ENCODE data around the gene C2CD4A. TPM values are rescaled to one million over a fixed set of nuclear protein-coding genes. Genes with fewer than 3 reads are reported as not detected.

Gene C2CD4A
- total and polyA plus RNA-seq, 4 donors = under 0.01 to 0.02 TPM; not detected in 2

GRCh38 chr15:62104846-62105245, 38.1 kb downstream of the C2CD4A start:
- TF ChIP-seq JUND (IDR thresholded peaks at IDR 0.05) (no peak), EGR1 (IDR thresholded peaks at IDR 0.05; ENCODE audit: low read depth in 2 of 2) (no peak), HNF4A (conservative IDR thresholded peaks at IDR 0.05) (no peak), ATF3 (IDR thresholded peaks at IDR 0.05) (no peak), TAF1 (conservative IDR thresholded peaks at IDR 0.05) (no peak), ZBTB33 (IDR thresholded peaks at IDR 0.05) (no peak), RAD21 (IDR thresholded peaks at IDR 0.05) (no peak), YY1 (IDR thresholded peaks at IDR 0.05) (no peak), FOXA2 (IDR thresholded peaks at IDR 0.05) (no peak), SP1 (IDR thresholded peaks at IDR 0.05) (no peak), GABPA (IDR thresholded peaks at IDR 0.05 in 1 of 2, conservative IDR thresholded peaks at IDR 0.05 in 1 of 2) (no peak), NR2F2 (IDR thresholded peaks at IDR 0.05) (no peak), REST (IDR thresholded peaks at IDR 0.05) (no peak), CTCF (IDR thresholded peaks at IDR 0.05; ENCODE audit: low read depth, low read length, missing input control) (no peak), FOXA1 (IDR thresholded peaks at IDR 0.05) (no peak), RXRA (IDR thresholded peaks at IDR 0.05) (no peak)
- Histone ChIP-seq H3K4me1 (ENCODE audit: control insufficient read depth in 4 of 4, insufficient read depth in 4 of 4, low read length in 3 of 4) (peaks cover 0 to 4% (median 2%) of the 10 kb centered on the region in 4 donors), H3K4me3 (ENCODE audit: low read depth in 1 of 3, low read length in 3 of 3) (no peak overlapping the region), H3K9ac (ENCODE audit: low read depth in 1 of 2, low read length in 2 of 2) (no peak overlapping the region), H3K27me3 (ENCODE audit: control insufficient read depth in 4 of 4, insufficient read depth in 4 of 4, low read length in 3 of 4) (no peaks in the 10 kb centered on the region), H3K9me3 (ENCODE audit: control insufficient read depth in 4 of 4, low read length in 3 of 4) (no peaks in the 10 kb centered on the region), H3K36me3 (ENCODE audit: control insufficient read depth in 4 of 4, insufficient read depth in 3 of 4, low read depth in 1 of 4, low read length in 3 of 4) (no peaks in the 10 kb centered on the region), H3K27ac (ENCODE audit: low read depth in 1 of 2, low read length in 2 of 2) (no peak overlapping the region)
- 81% methylated on average over 5 of the region's 5 CpGs for WGBS
- DNase-seq (ENCODE audit: low spot score) = no peak

GRCh38 chr15:62105266-62105665, 38.5 kb downstream of the C2CD4A start:
- no peak overlapping the region for H3K27ac ChIP-seq (ENCODE audit: low read depth in 1 of 2, low read length in 2 of 2)
- 95% methylated on average over 11 of the region's 11 CpGs for WGBS
- no peaks in the 10 kb centered on the region for H3K36me3 ChIP-seq (ENCODE audit: control insufficient read depth in 4 of 4, insufficient read depth in 3 of 4, low read depth in 1 of 4, low read length in 3 of 4)
- H3K4me1 ChIP-seq (ENCODE audit: control insufficient read depth in 4 of 4, insufficient read depth in 4 of 4, low read length in 3 of 4) = peaks cover 0 to 5% (median 2%) of the 10 kb centered on the region in 4 donors
- H3K9me3 ChIP-seq (ENCODE audit: control insufficient read depth in 4 of 4, low read length in 3 of 4) = no peaks in the 10 kb centered on the region
- H3K4me3 ChIP-seq (ENCODE audit: low read depth in 1 of 3, low read length in 3 of 3) = no peak overlapping the region
- H3K27me3 ChIP-seq (ENCODE audit: control insufficient read depth in 4 of 4, insufficient read depth in 4 of 4, low read length in 3 of 4) = no peaks in the 10 kb centered on the region
- no peak for DNase-seq (ENCODE audit: low spot score)
- H3K9ac ChIP-seq (ENCODE audit: low read depth in 1 of 2, low read length in 2 of 2) = no peak overlapping the region
- TF ChIP-seq RXRA (IDR thresholded peaks at IDR 0.05) (no peak), EGR1 (IDR thresholded peaks at IDR 0.05; ENCODE audit: low read depth in 2 of 2) (no peak), YY1 (IDR thresholded peaks at IDR 0.05) (no peak), CTCF (IDR thresholded peaks at IDR 0.05; ENCODE audit: low read depth, low read length, missing input control) (no peak), MAX (IDR thresholded peaks at IDR 0.05) (no peak), GABPA (IDR thresholded peaks at IDR 0.05 in 1 of 2, conservative IDR thresholded peaks at IDR 0.05 in 1 of 2) (no peak), HNF4G (IDR thresholded peaks at IDR 0.05) (no peak), FOXA2 (IDR thresholded peaks at IDR 0.05) (no peak), HNF4A (conservative IDR thresholded peaks at IDR 0.05) (no peak), TAF1 (conservative IDR thresholded peaks at IDR 0.05) (no peak), ZBTB33 (IDR thresholded peaks at IDR 0.05) (no peak), ATF3 (IDR thresholded peaks at IDR 0.05) (no peak), NR2F2 (IDR thresholded peaks at IDR 0.05) (no peak), JUND (IDR thresholded peaks at IDR 0.05) (no peak)
